NCI-H510A (cell line): Measurements from ENCODE around the gene CSRNP3.
"Not testable (repeated sequence)": the region's sequence is repeated elsewhere in the genome, so short reads cannot be mapped to it uniquely, and the experiment has no call there.

ENCODE experiments used
- DNase-seq: peaks from one replicate; lab custom pipeline; 2025; lab: John Stamatoyannopoulos, UW

CSRNP3 gene

DNA sequence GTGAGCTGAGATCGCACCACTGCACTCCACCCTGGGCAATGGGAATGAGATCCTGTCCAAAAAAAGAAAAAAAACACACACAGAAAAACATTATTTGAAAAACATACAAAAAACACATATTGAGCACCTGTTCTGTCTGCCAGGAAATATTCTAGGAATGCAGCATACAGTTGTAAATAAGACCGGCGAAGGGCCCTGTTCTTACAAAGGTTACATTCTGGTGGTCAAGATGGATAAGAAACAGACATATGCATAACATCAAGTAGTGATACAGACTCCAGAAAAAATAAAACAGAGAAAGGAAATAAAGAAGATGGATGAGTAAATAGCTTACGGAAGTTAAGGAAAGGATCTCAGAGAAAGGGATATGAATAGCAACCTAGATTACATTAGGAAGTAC lies 164.8 kb downstream of the CSRNP3 start:
- no peak for DNase-seq

- no peak for DNase-seq
These were observed 165.4 kb downstream of the CSRNP3 start for GRCh38 chr2:165634855-165635254.

- DNase-seq: no peak
These were observed 166.0 kb downstream of the CSRNP3 start for GRCh38 chr2:165635532-165635931.

- DNase-seq: no peak
These were observed 167.5 kb downstream of the CSRNP3 start for GRCh38 chr2:165636959-165637358.

GRCh38 chr2:165637396-165637795 lies 167.9 kb downstream of the CSRNP3 start:
- DNase-seq: no peak

DNA sequence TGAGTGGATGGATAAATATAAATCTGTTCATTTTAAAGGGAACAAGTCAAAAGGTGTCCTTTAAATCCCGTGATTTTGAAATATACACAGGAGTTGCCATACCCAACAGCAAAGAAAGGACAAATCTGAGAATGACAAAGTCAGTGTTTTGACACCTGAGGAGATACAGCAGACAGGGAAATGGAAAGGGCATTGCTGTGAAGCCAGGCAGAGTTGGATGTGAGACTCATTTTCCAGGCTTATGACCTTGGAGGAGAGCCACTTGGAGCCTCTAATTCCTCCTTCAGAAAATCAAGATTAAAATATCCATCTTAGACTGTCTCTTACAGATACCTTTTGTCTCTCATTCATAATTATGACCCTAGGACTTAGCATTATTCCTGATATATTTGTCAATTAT lies 170.0 kb downstream of the CSRNP3 start:
- DNase-seq: no peak

GRCh38 chr2:165640247-165640929 lies 170.9 kb downstream of the CSRNP3 start:
- DNase-seq: no peak

DNA sequence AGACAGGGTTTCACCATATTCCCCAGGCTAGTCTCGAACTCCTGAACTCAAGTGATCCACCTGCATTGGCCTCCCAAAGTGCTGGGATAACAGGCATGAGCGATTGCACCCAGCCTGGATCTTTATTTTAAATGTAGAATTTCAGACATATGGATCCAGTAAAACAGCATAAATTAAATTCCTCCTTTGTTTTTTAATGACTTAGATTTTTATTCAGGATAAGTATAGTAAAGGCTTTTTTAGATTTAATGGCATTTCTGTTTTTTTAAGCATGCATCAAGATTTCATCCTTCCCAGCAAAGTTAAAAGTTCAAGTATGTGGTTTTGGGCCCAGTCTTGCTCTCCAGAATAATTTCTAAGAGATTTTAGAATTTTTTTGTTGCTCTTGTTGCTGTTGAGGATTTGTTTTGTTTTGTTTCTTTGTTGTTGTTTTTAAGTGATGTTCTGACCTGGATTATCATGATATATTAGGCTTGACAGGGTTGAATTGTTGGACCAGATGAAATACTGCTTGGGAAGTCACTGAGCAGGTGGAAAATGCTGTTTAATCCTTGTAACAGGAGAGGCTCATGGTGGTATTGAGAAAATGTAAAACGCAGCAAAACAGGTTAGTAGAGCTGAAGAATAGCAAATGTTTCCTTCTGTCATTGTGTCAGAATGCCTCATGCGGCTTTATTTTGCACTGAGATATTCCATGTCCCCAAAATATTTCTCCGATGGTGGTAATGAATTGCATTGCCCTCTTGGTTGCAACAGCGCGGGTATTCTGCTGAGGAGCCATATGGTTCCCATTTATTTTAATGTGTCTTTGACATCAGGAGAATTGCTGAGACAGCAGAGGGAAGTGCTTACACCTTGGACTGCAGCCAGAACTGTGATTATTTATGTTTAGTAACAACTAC lies 176.7 kb downstream of the CSRNP3 start:
- no peak for DNase-seq

DNA sequence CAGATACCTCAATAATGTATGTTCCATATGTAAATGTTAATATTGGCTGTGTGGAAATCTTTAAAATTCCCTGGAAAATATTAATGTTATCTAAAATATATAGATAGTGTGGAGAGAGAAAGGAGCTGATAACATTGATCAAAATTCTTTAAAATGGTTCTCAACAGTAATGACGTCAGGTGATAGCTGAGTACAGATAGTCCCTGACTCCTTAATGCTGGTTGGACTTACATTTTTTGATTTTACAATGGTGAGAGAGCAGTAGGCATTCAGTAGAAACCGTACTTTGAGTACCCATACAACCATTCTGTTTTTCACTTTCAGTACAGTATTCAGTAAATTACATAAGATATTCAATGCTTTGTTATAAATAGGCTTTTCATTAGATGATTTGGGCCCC lies 177.9 kb downstream of the CSRNP3 start:
- no peak for DNase-seq

- no peak for DNase-seq
These were observed 179.3 kb downstream of the CSRNP3 start for GRCh38 chr2:165648801-165649200.

- DNase-seq: no peak
These were observed 181.7 kb downstream of the CSRNP3 start for GRCh38 chr2:165651233-165651632.

GRCh38 chr2:165655661-165656060 lies 186.2 kb downstream of the CSRNP3 start:
- DNase-seq: no peak

DNA sequence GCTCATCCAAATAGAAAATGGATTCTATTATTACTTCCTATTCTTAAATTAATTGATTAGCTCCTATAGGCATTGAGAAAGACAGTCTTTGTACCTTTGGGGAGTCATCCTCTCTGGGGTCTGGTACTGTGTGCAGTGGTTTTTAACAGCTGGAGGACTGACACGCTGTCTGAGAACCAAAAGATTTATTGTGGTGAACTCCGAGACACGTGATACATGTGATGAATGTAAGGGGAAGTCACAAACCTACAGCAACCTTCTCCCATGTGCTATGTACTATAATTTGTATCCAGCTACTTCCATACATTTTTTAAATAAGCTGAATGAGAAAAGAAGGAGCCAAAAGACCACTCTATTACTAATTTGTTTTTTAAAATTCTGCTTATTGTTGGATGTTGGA lies 190.9 kb downstream of the CSRNP3 start:
- no peak for DNase-seq

GRCh38 chr2:165662720-165663119 lies 193.2 kb downstream of the CSRNP3 start:
- DNase-seq: no peak

GRCh38 chr2:165665614-165666013 lies 196.1 kb downstream of the CSRNP3 start:
- no peak for DNase-seq

GRCh38 chr2:165666073-165666472 lies 196.6 kb downstream of the CSRNP3 start:
- not testable (repeated sequence) for DNase-seq

DNA sequence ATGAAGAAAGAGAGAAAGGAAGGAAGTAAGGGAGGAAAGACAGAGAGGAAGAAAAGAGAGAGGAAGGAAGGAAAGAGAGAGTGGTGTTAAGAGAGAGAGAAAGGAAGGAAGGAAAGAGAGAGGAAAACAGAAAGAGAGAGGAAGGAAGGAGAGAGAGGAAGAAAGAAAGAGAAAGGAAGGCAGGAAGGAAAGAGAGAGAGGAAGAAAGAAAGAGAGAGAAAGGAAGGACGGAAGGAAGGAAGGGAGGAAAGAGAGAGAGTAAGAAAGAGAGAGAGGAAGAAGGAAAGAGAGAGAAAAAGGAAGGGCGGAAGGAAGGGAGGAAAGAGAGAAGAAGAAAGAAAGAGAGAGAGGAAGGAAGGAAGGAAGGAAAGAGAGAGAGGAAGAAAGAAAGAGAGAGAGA lies 197.1 kb downstream of the CSRNP3 start:
- DNase-seq: no peak

- DNase-seq: no peak
These were observed 197.9 kb downstream of the CSRNP3 start for GRCh38 chr2:165667375-165667774.

DNA sequence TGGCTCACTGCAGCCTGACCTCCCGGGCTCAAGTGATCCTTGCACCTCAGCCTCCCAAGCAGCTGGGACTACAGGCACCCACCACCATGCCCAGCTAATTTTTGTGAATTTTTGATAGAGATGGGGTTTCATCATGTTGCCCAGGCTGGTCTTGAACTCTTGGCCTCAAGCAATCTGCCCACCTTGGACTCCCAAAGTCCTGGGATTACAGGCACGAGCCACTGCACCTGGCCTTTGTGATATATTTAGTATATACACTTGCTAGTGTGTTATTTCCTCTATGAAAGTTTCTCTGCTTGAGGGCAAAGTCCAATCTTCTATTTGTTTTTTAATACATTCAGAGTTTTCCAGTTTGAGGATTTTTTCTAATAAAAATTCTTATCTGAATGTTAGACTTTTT lies 205.3 kb downstream of the CSRNP3 start:
- no peak for DNase-seq

GRCh38 chr2:165675551-165675968 lies 206.1 kb downstream of the CSRNP3 start:
- DNase-seq: no peak

GRCh38 chr2:165678882-165679281 lies 209.4 kb downstream of the CSRNP3 start:
- DNase-seq: no peak

DNA sequence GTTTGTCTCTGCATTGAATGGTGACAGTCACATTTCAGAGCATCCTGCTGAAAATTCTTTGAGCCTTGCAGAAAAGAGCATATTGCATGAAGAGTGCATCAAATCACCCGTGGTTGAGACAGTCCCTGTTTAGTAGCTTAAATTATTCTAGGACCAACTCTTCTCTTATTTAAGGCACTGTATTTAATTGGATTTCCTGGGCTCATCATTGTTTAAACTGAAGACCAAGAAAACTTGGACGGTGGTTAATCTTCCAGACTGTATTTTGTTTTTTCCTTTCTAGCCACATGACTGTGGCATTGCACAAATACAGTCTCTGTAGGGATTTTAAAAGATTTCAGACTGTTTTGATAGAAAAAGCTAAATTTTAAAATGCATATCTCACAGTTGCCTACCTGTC lies 210.1 kb downstream of the CSRNP3 start:
- DNase-seq: no peak

GRCh38 chr2:165681841-165682240 lies 212.3 kb downstream of the CSRNP3 start:
- peak; percentile 2 for DNase-seq
